Choroid plexus epithelial cell (primary cell): Measurements from ENCODE around the gene CCDC9.
"Not testable (repeated sequence)": the region's sequence is repeated elsewhere in the genome, so short reads cannot be mapped to it uniquely, and the experiment has no call there.

Experiments
- DNase-seq: peaks from one replicate; pipeline ENCODE4 v3.0.0-alpha.2; 2010; ENCODE audit warnings: low read depth
- H3K4me3 ChIP-seq: 2 replicates; pipeline ENCODE4 v1.5.1; 2011; ENCODE audit warnings: low read depth, mild to moderate bottlenecking, control low read depth, low read length, moderate library complexity
- CTCF ChIP-seq: conservative IDR thresholded peaks from 2 replicates; pipeline ENCODE4 v1.5.1; 2011; ENCODE audit warnings: low read depth, mild to moderate bottlenecking, control low read depth, inconsistent platforms, low read length, moderate library complexity

Gene CCDC9

GRCh38 chr19:47283405-47284059, 27.2 kb downstream of the CCDC9 start:
- no peak for TF ChIP-seq CTCF
- DNase-seq = no peak
- no peak overlapping the region for H3K4me3 ChIP-seq

- H3K4me3 ChIP-seq = no peak overlapping the region
- peak; percentile 78 for DNase-seq
- peak; percentile 79 for TF ChIP-seq CTCF
Observed at GRCh38 chr19:47284324-47284899, 28.1 kb downstream of the CCDC9 start.

GRCh38 chr19:47296036-47296435, 39.7 kb downstream of the CCDC9 start:
- H3K4me3 ChIP-seq = no peak overlapping the region
- TF ChIP-seq CTCF = peak; percentile 85
- peak; percentile 89 for DNase-seq

- not testable (repeated sequence) for DNase-seq, H3K4me3 ChIP-seq
Observed at GRCh38 chr19:47300867-47301266, 44.5 kb downstream of the CCDC9 start.

GRCh38 chr19:47302249-47302648, 45.9 kb downstream of the CCDC9 start:
- no peak overlapping the region for H3K4me3 ChIP-seq
- TF ChIP-seq CTCF = no peak
- DNase-seq = no peak

GRCh38 chr19:47303966-47304365, 47.6 kb downstream of the CCDC9 start:
- TF ChIP-seq CTCF = no peak

GRCh38 chr19:47305309-47305751, 49.0 kb downstream of the CCDC9 start:
- DNase-seq = peak; percentile 92
- TF ChIP-seq CTCF = peak; percentile 98
- H3K4me3 ChIP-seq = no peak overlapping the region

More at GRCh38 chr19:47303966-47304365, 47.6 kb downstream of the CCDC9 start:
- no peak for DNase-seq
- H3K4me3 ChIP-seq = no peak overlapping the region
